Mesendoderm (in vitro differentiated cells): Measurements from ENCODE around the gene CHD9.

Source experiments
- DNase-seq: peaks from one replicate; pipeline ENCODE4 v3.0.0; 2013
- H2AK5ac ChIP-seq: 2 replicates; pipeline ENCODE4 v1.6.1; 2013; ENCODE audit warnings: low read length, inconsistent platforms
- H2BK120ac ChIP-seq: 2 replicates; pipeline ENCODE4 v1.6.1; 2013; ENCODE audit warnings: low read depth, mild to moderate bottlenecking, low read length, moderate library complexity, mixed read lengths
- H2BK15ac ChIP-seq: replicated peaks from 2 replicates; pipeline ENCODE4 v1.6.1; 2013; ENCODE audit warnings: low read depth, mild to moderate bottlenecking, moderate library complexity
- H2BK5ac ChIP-seq: 2 replicates; pipeline ENCODE4 v1.6.1; 2013; ENCODE audit warnings: low read length, inconsistent platforms
- H3K18ac ChIP-seq: 2 replicates; pipeline ENCODE4 v1.6.1; 2013; ENCODE audit warnings: mild to moderate bottlenecking, low read length, mixed read lengths
- H3K23ac ChIP-seq: one replicate; pipeline ENCODE4 v1.6.1; 2013; ENCODE audit warnings: low read length
- H3K27ac ChIP-seq: 2 replicates; pipeline ENCODE4 v1.5.1; 2013; ENCODE audit warnings: low read depth, mild to moderate bottlenecking, inconsistent platforms, low read length, moderate library complexity
- H3K27me3 ChIP-seq: 2 replicates; pipeline ENCODE4 v1.6.1; 2013; ENCODE audit warnings: low read length, control low read depth, mild to moderate bottlenecking, inconsistent platforms; ENCODE audit not compliant: insufficient read depth, poor library complexity
- H3K36me3 ChIP-seq: 2 replicates; pipeline ENCODE4 v1.6.1; 2013; ENCODE audit warnings: low read length, inconsistent platforms; ENCODE audit not compliant: control insufficient read depth, insufficient read depth
- H3K4ac ChIP-seq: one replicate; pipeline ENCODE4 v1.6.1; 2013; ENCODE audit warnings: low read depth, mild to moderate bottlenecking, low read length, moderate library complexity
- H3K4me1 ChIP-seq: 2 replicates; pipeline ENCODE4 v1.6.1; 2013; ENCODE audit warnings: low read depth, low read length, inconsistent platforms; ENCODE audit not compliant: control insufficient read depth
- H3K4me2 ChIP-seq: 2 replicates; pipeline ENCODE4 v1.6.1; 2013; ENCODE audit warnings: low read length
- H3K4me3 ChIP-seq: 2 replicates; pipeline ENCODE4 v1.5.1; 2013; ENCODE audit warnings: mild to moderate bottlenecking, low read length
- H3K56ac ChIP-seq: one replicate; pipeline ENCODE4 v1.6.1; 2013; ENCODE audit warnings: low read length
- H3K79me1 ChIP-seq: 2 replicates; pipeline ENCODE4 v1.6.1; 2013; ENCODE audit warnings: low read length, inconsistent platforms
- H3K79me2 ChIP-seq: 2 replicates; pipeline ENCODE4 v1.6.1; 2013; ENCODE audit warnings: mild to moderate bottlenecking, low read length; ENCODE audit not compliant: control insufficient read depth, insufficient read depth
- H3K9ac ChIP-seq: 2 replicates; pipeline ENCODE4 v1.6.1; 2013; ENCODE audit warnings: low read length, inconsistent platforms
- H4K5ac ChIP-seq: one replicate; pipeline ENCODE4 v1.6.1; 2013; ENCODE audit warnings: low read length
- H4K8ac ChIP-seq: one replicate; pipeline ENCODE4 v1.6.1; 2013; ENCODE audit warnings: low read depth, mild to moderate bottlenecking, control low read depth, low read length, moderate library complexity
- WGBS: extraction: QIAGEN DNeasy Blood & Tissue Kit; methylation state at CpG from one replicate; pipeline ENCODE4 v1.1.7; 2013; ENCODE audit warnings: low lambda C conversion rate, missing lambda C conversion rate; ENCODE audit not compliant: insufficient coverage; ENCODE audit errors: extremely low coverage; 5-methylcytosine and 5-hydroxymethylcytosine counted together

Gene CHD9

GRCh38 chr16:53220585-53220984 lies 165.8 kb downstream of the CHD9 start:
- Histone ChIP-seq H3K79me1 (peaks cover 4% of the 10 kb centered on the region), H3K27ac (no peak overlapping the region), H3K18ac (no peak overlapping the region), H3K79me2 (peaks cover 6% of the 10 kb centered on the region), H3K56ac (no peak overlapping the region), H2BK15ac (no peak overlapping the region), H4K5ac (no peak overlapping the region), H3K4me1 (no peaks in the 10 kb centered on the region), H3K4me2 (no peak overlapping the region), H3K23ac (no peak overlapping the region), H4K8ac (no peak overlapping the region), H3K4ac (no peak overlapping the region), H3K36me3 (no peaks in the 10 kb centered on the region), H3K4me3 (no peak overlapping the region), H3K9ac (no peak overlapping the region), H2BK120ac (no peak overlapping the region), H2AK5ac (no peak overlapping the region), H3K27me3 (no peaks in the 10 kb centered on the region), H2BK5ac (no peak overlapping the region)
- peak; percentile 65 for DNase-seq
- WGBS: no CpG with 5 or more reads among the region's 2 CpGs

GRCh38 chr16:53224951-53225533 lies 170.3 kb downstream of the CHD9 start:
- no peak overlapping the region for H3K9ac ChIP-seq
- no peak overlapping the region for H3K56ac ChIP-seq
- no peak overlapping the region for H4K8ac ChIP-seq
- DNase-seq: peak; percentile 61
- H3K27ac ChIP-seq: no peak overlapping the region
- H3K4ac ChIP-seq: no peak overlapping the region
- H2AK5ac ChIP-seq: no peak overlapping the region
- no peaks in the 10 kb centered on the region for H3K4me1 ChIP-seq
- peaks cover 4% of the 10 kb centered on the region for H3K79me2 ChIP-seq
- H3K23ac ChIP-seq: no peak overlapping the region
- H3K4me2 ChIP-seq: no peak overlapping the region
- no peak overlapping the region for H3K4me3 ChIP-seq
- H2BK120ac ChIP-seq: no peak overlapping the region
- no peak overlapping the region for H3K18ac ChIP-seq
- no CpG with 5 or more reads among the region's 2 CpGs for WGBS
- no peak overlapping the region for H2BK15ac ChIP-seq
- H3K27me3 ChIP-seq: no peaks in the 10 kb centered on the region
- H3K36me3 ChIP-seq: no peaks in the 10 kb centered on the region
- H3K79me1 ChIP-seq: peaks cover 4% of the 10 kb centered on the region
- H4K5ac ChIP-seq: no peak overlapping the region
- H2BK5ac ChIP-seq: no peak overlapping the region

- H3K79me1 ChIP-seq: no peaks in the 10 kb centered on the region
- DNase-seq: no peak
- H3K18ac ChIP-seq: no peak overlapping the region
- no peak overlapping the region for H2BK5ac ChIP-seq
- no peak overlapping the region for H3K23ac ChIP-seq
- no peak overlapping the region for H4K5ac ChIP-seq
- no CpG with 5 or more reads among the region's 3 CpGs for WGBS
- no peak overlapping the region for H2BK120ac ChIP-seq
- H3K4me1 ChIP-seq: no peaks in the 10 kb centered on the region
- no peak overlapping the region for H2AK5ac ChIP-seq
- no peaks in the 10 kb centered on the region for H3K36me3 ChIP-seq
- H3K27me3 ChIP-seq: no peaks in the 10 kb centered on the region
- no peak overlapping the region for H4K8ac ChIP-seq
- H2BK15ac ChIP-seq: no peak overlapping the region
- H3K56ac ChIP-seq: no peak overlapping the region
- H3K27ac ChIP-seq: no peak overlapping the region
- H3K9ac ChIP-seq: no peak overlapping the region
- no peaks in the 10 kb centered on the region for H3K79me2 ChIP-seq
- H3K4me3 ChIP-seq: no peak overlapping the region
- H3K4me2 ChIP-seq: no peak overlapping the region
- H3K4ac ChIP-seq: no peak overlapping the region
Observed at GRCh38 chr16:53232826-53233529, 178.2 kb downstream of the CHD9 start.

GRCh38 chr16:53234836-53235235 lies 180.0 kb downstream of the CHD9 start:
- no peak overlapping the region for H2BK120ac ChIP-seq
- no peak overlapping the region for H4K5ac ChIP-seq
- H4K8ac ChIP-seq: no peak overlapping the region
- no peak overlapping the region for H3K4me2 ChIP-seq
- H3K9ac ChIP-seq: no peak overlapping the region
- H3K23ac ChIP-seq: no peak overlapping the region
- no peaks in the 10 kb centered on the region for H3K36me3 ChIP-seq
- no peak overlapping the region for H3K4ac ChIP-seq
- no peak overlapping the region for H2BK5ac ChIP-seq
- no peak for DNase-seq
- H3K18ac ChIP-seq: no peak overlapping the region
- no peaks in the 10 kb centered on the region for H3K27me3 ChIP-seq
- H3K4me3 ChIP-seq: no peak overlapping the region
- no peak overlapping the region for H2AK5ac ChIP-seq
- H3K79me2 ChIP-seq: no peaks in the 10 kb centered on the region
- H3K4me1 ChIP-seq: no peaks in the 10 kb centered on the region
- H3K27ac ChIP-seq: no peak overlapping the region
- H2BK15ac ChIP-seq: no peak overlapping the region
- whole genome bisulfite sequencing: no CpG with 5 or more reads among the region's 2 CpGs
- H3K79me1 ChIP-seq: no peaks in the 10 kb centered on the region
- H3K56ac ChIP-seq: no peak overlapping the region

GRCh38 chr16:53235851-53236250 lies 181.1 kb downstream of the CHD9 start:
- Histone ChIP-seq H3K9ac (no peak overlapping the region), H3K56ac (no peak overlapping the region), H2BK15ac (no peak overlapping the region), H3K27ac (no peak overlapping the region), H3K18ac (no peak overlapping the region), H4K5ac (no peak overlapping the region), H3K79me2 (no peaks in the 10 kb centered on the region), H3K4me1 (no peaks in the 10 kb centered on the region), H3K36me3 (no peaks in the 10 kb centered on the region), H2AK5ac (no peak overlapping the region), H2BK120ac (no peak overlapping the region), H3K27me3 (no peaks in the 10 kb centered on the region), H2BK5ac (no peak overlapping the region), H3K4ac (no peak overlapping the region), H4K8ac (no peak overlapping the region), H3K23ac (no peak overlapping the region), H3K4me2 (no peak overlapping the region), H3K79me1 (no peaks in the 10 kb centered on the region), H3K4me3 (no peak overlapping the region)
- no CpG with 5 or more reads among the region's 3 CpGs for WGBS
- no peak for DNase-seq

- H4K5ac ChIP-seq: no peak overlapping the region
- WGBS: no CpG with 5 or more reads among the region's 1 CpG
- no peak overlapping the region for H3K4me2 ChIP-seq
- H3K9ac ChIP-seq: no peak overlapping the region
- H3K27ac ChIP-seq: no peak overlapping the region
- H3K18ac ChIP-seq: no peak overlapping the region
- H2BK120ac ChIP-seq: no peak overlapping the region
- no peak overlapping the region for H4K8ac ChIP-seq
- no peaks in the 10 kb centered on the region for H3K79me1 ChIP-seq
- H3K27me3 ChIP-seq: no peaks in the 10 kb centered on the region
- H3K36me3 ChIP-seq: no peaks in the 10 kb centered on the region
- no peak overlapping the region for H3K4ac ChIP-seq
- H3K4me1 ChIP-seq: no peaks in the 10 kb centered on the region
- DNase-seq: no peak
- H3K4me3 ChIP-seq: no peak overlapping the region
- H3K23ac ChIP-seq: no peak overlapping the region
- no peaks in the 10 kb centered on the region for H3K79me2 ChIP-seq
- no peak overlapping the region for H2BK15ac ChIP-seq
- H3K56ac ChIP-seq: no peak overlapping the region
- no peak overlapping the region for H2AK5ac ChIP-seq
- H2BK5ac ChIP-seq: no peak overlapping the region
Observed at GRCh38 chr16:53249331-53249730, 194.5 kb downstream of the CHD9 start.
